LNCAP (cell line): ENCODE results near the gene C1orf159.

Experiments
- CTCF ChIP-seq: fragments of 450-650 bp; IDR thresholded peaks from 2 replicates; pipeline ENCODE4 v1.5.1; 2017; ENCODE audit warnings: mild to moderate bottlenecking

C1orf159 gene

GRCh38 chr1:1101503-1101902 is 14.4 kb downstream of the C1orf159 start:
- no peak for TF ChIP-seq CTCF

GRCh38 chr1:1100296-1100695 is 15.6 kb downstream of the C1orf159 start:
- TF ChIP-seq CTCF: no peak

GRCh38 chr1:1099506-1100183 is 16.2 kb downstream of the C1orf159 start:
- no peak for TF ChIP-seq CTCF

- TF ChIP-seq CTCF: no peak
Measured at GRCh38 chr1:1098681-1099421, 17.0 kb downstream of the C1orf159 start.

GRCh38 chr1:1094981-1095380 is 20.9 kb downstream of the C1orf159 start:
- TF ChIP-seq CTCF: no peak

- no peak for TF ChIP-seq CTCF
Measured at GRCh38 chr1:1093610-1093943, 22.3 kb downstream of the C1orf159 start.

GRCh38 chr1:1092894-1093609 is 22.8 kb downstream of the C1orf159 start:
- no peak for TF ChIP-seq CTCF
